Prostate gland (tissue), 2 donors: ENCODE data around the gene ANXA2R. TPM values are rescaled to one million over a fixed set of nuclear protein-coding genes. Genes with fewer than 3 reads are reported as not detected.

ENCODE experiments used
- DNase-seq: peaks from one replicate; pipeline ENCODE4 v3.0.0-alpha.2; 2019; ENCODE audit warnings: low spot score
- H3K27ac ChIP-seq, 2 donors: fragments of 200-600 bp; sonication (generic); 2 replicates each; pipeline ENCODE4 v1.5.1; 2017 to 2019
- H3K27me3 ChIP-seq: fragments of 200-600 bp; sonication (generic); replicated peaks from 2 replicates; pipeline ENCODE4 v1.5.1; 2019; ENCODE audit not compliant: insufficient read depth
- H3K36me3 ChIP-seq, 2 donors: fragments of 200-600 bp; sonication (generic); 1 replicate in 1 of 2; 2 replicates in 1 of 2; pipeline versions ENCODE4 v1.5.1 to v1.8.1; 2017 to 2019
- H3K4me1 ChIP-seq: fragments of 200-600 bp; sonication (generic); replicated peaks from 2 replicates; pipeline ENCODE4 v1.5.1; 2019
- H3K4me3 ChIP-seq, 2 donors: fragments of 200-600 bp; sonication (generic); 2 replicates each; pipeline ENCODE4 v1.5.1; 2017 to 2019
- H3K9me3 ChIP-seq: fragments of 200-600 bp; sonication (generic); 2 replicates; pipeline ENCODE4 v1.5.1; 2017
- POLR2A ChIP-seq: fragments of 450-650 bp; IDR thresholded peaks from one replicate; pipeline ENCODE4 v1.6.1; 2016; ENCODE audit warnings: antibody characterized with exemption, mild to moderate bottlenecking
- POLR2AphosphoS5 ChIP-seq: sonication (generic); formaldehyde crosslinking; IDR thresholded peaks from one replicate; pipeline ENCODE4 v1.6.1; 2017; ENCODE audit warnings: antibody characterized with exemption
- WGBS: methylation state at CpG from one replicate; pipeline ENCODE4 v1.1.5; 2018; 5-methylcytosine and 5-hydroxymethylcytosine counted together
- intact Hi-C: fragments of 100-400 bp; cut with DNase I; formaldehyde crosslinking; loops from one replicate; pipeline ENCODE4 v1.14.2; 2022
- total RNA-seq, 2 donors: library from RNA; depleted of rRNA; stranded (reverse); fragments of >200 nt; gene quantifications; one replicate each; pipeline ENCODE4 v1.1.0, GENCODE V29; 2016
- TF ChIP-seq, protein P1 (sequence below), 4 experiments: fragments of 200-600 bp in 2 of 4; fragments of 450-650 bp in 2 of 4; sonication (generic) in 2 of 4; IDR thresholded peaks; 1 replicate in 3 of 4; 2 replicates in 1 of 4; pipeline ENCODE4 v1.5.1; 2016 to 2019; ENCODE audit warnings: antibody characterized with exemption in 4 of 4, mild to moderate bottlenecking in 2 of 4, moderate library complexity in 2 of 4

The ANXA2R gene
- total RNA-seq, 2 donors from 2014 or later: 4.5 to 5.3 TPM

DNA sequence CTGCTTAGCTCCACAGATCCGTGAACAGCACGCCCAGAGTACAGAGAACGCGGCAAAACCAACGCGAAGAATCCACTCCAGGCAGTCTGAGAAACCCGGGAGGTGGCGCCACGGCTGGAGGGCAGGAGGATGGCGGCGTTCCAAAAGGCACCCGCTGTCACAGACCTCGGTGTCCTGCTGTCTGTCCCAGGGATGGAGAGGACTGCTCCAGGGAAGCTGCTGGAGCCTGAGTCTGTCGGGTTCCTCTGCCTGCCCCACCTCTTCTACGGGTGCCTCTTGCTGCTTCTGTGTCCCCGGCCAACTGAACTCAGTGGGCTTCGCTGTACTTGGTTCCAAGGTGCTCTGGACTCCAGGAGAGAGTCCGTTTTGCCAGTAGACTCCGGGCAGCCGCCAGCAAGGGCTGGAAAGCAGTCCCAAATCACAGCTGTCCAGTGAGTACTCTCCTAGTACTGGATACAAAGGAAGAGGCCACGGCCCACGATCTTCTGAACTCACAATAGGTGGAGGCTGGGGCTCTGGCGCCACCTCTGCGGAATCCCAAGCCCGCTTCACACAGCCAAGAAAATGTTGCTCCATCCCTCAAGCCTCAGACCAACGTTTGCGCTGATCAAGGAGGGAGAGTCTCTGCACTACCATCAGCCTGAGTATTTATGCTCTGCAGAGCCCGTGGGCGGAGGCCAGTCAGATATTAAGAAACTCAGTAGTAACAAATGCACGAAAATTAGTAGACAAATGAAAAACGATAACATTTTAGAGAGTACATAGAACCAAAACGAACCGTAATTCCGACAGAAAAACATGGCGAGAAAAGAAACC, 440 bp downstream of the ANXA2R start:
- H3K36me3 ChIP-seq: no peaks in the 10 kb centered on the region
- peak overlapping the region; percentile 94 to 98 for H3K27ac ChIP-seq
- H3K4me3 ChIP-seq: peak overlapping the region; percentile 49 to 51
- intact Hi-C loops: loop anchor here (5.0 kb wide), 3 partner anchors 47 to 132 kb away; partner anchors contain the start of gene ZNF131
- TF ChIP-seq POLR2AphosphoS5: no peak
- TF ChIP-seq, protein P1, sequence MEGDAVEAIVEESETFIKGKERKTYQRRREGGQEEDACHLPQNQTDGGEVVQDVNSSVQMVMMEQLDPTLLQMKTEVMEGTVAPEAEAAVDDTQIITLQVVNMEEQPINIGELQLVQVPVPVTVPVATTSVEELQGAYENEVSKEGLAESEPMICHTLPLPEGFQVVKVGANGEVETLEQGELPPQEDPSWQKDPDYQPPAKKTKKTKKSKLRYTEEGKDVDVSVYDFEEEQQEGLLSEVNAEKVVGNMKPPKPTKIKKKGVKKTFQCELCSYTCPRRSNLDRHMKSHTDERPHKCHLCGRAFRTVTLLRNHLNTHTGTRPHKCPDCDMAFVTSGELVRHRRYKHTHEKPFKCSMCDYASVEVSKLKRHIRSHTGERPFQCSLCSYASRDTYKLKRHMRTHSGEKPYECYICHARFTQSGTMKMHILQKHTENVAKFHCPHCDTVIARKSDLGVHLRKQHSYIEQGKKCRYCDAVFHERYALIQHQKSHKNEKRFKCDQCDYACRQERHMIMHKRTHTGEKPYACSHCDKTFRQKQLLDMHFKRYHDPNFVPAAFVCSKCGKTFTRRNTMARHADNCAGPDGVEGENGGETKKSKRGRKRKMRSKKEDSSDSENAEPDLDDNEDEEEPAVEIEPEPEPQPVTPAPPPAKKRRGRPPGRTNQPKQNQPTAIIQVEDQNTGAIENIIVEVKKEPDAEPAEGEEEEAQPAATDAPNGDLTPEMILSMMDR (IDR thresholded peaks at IDR 0.05): peak in 1 of 4 experiments; percentile 41
- H3K27me3 ChIP-seq: no peaks in the 10 kb centered on the region
- no peaks in the 10 kb centered on the region for H3K9me3 ChIP-seq
- DNase-seq: peak; percentile 82
- WGBS: 24% methylated on average over 35 of the region's 35 CpGs
- H3K4me1 ChIP-seq: no peaks in the 10 kb centered on the region

DNA sequence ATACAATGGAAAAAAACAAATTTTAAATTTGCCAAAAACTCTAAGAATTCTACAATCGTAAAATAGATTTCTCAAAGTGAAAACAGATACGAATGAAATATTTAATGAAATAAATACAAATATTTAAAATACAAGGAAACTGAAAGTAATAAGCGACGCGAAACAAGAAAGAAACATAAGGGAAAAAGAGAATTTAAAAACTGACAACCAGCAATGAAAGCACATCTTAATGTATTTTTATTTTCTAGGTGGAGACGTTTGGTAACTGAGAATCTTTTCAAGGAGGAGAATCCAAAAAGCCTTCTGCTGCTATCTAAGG, 1.0 kb downstream of the ANXA2R start:
- DNase-seq: no peak
- WGBS: 60% methylated on average over 6 of the region's 6 CpGs
- no peaks in the 10 kb centered on the region for H3K4me1 ChIP-seq
- peak overlapping the region; percentile 94 to 98 for H3K27ac ChIP-seq
- intact Hi-C loops: no loop called here
- H3K36me3 ChIP-seq: no peaks in the 10 kb centered on the region
- H3K9me3 ChIP-seq: no peaks in the 10 kb centered on the region
- no peaks in the 10 kb centered on the region for H3K27me3 ChIP-seq
- TF ChIP-seq POLR2AphosphoS5 (no peak), POLR2A (no peak)
- TF ChIP-seq, protein P1 (IDR thresholded peaks at IDR 0.05): no peak
- peak overlapping the region; percentile 49 to 51 for H3K4me3 ChIP-seq

DNA sequence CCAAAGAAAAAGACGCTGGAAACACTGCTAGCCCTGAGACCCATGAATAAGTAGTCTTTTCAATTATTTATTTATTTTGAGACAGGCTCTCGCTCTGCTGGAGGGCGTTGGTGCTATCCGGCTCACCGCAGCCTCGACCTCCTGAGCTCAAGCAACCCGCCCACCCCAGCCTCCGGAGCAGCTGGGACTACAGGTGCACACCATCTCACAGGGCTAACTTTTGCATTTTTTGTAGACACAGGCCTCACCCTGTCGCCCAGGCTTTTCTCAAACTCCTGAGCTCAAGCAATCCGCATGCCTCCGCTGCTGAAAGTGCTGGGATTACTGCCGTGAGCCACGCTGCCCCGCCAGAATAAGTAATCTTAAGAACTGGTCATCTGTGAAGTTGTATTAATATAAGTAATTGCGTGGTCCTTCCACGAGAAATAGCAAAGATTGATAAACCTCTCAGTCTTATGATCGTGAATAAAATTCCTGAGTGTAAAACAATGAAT, 1.6 kb downstream of the ANXA2R start:
- Histone ChIP-seq H3K4me3 (no peak overlapping the region), H3K9me3 (no peaks in the 10 kb centered on the region), H3K27me3 (no peaks in the 10 kb centered on the region), H3K4me1 (no peaks in the 10 kb centered on the region), H3K27ac (peak overlapping the region; percentile 26 to 98), H3K36me3 (no peaks in the 10 kb centered on the region)
- DNase-seq: no peak
- 73% methylated on average over 17 of the region's 17 CpGs for WGBS
- TF ChIP-seq, protein P1 (IDR thresholded peaks at IDR 0.05): no peak
- TF ChIP-seq POLR2A (no peak), POLR2AphosphoS5 (no peak)
- intact Hi-C loops: no loop called here

DNA sequence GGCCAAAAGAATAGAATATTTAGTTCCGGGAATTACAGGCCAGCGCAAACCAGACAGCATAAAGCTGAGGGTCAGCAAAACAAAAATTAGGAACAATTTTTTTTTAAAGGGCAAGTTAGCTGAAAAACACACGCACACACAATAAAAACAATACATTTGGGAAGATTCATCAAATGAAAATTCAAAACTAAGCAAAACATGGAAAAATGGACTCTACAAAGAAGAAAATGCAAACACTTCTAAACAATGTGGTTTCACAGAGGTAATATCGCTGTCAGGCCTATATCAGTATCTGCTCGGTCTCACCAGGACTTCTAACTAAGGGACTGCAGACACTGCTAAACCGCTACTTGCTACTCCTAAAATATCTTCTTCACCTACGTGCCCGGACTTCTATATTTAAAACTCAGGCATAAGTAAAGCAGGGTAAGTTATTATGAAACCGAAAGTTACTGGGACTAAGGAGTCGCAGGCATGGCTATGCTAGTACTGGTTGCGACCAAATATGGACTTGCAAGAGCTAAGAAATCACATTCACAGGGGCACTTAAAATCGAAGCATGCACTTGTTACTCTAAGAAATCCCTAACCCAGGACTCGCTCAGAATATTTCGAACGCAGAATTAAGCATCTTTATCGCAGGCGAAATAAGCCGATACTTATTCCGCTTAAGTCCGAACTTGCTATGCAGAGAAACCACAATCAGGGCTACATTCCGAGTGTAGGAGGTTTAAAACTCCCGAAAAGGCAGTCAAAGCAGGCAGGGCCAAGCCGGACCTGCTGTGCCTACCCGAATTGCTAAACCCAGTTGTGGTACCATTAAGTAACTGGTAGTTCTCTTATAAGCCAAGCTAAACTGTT, 2.3 kb downstream of the ANXA2R start:
- Histone ChIP-seq H3K4me1 (no peaks in the 10 kb centered on the region), H3K4me3 (peak overlapping the region in 1 of 2 donors; percentile 8), H3K36me3 (no peaks in the 10 kb centered on the region), H3K27me3 (no peaks in the 10 kb centered on the region), H3K27ac (peak overlapping the region; percentile 47 to 98), H3K9me3 (no peaks in the 10 kb centered on the region)
- no peak for DNase-seq
- 58% methylated on average over 24 of the region's 24 CpGs for WGBS
- intact Hi-C loops: no loop called here
- TF ChIP-seq POLR2AphosphoS5: no peak
- no peak for TF ChIP-seq POLR2A
- TF ChIP-seq, protein P1 (IDR thresholded peaks at IDR 0.05): no peak
